Activated CD8-positive, alpha-beta memory T cell treated with anti-CD3 and anti-CD28 coated beads, Interleukin-2, amount 50 U/mL, for 4 hours (primary cell): Measurements from ENCODE around the gene PCDHGA1.
A peak's percentile ranks its signal among the peaks of the same experiment; 100 is the strongest.
"Not testable (repeated sequence)": the region's sequence is repeated elsewhere in the genome, so short reads cannot be mapped to it uniquely, and the experiment has no call there.

Experiments used
- DNase-seq: peaks from one replicate; pipeline ENCODE4 v3.0.0-alpha.2; 2020

Gene PCDHGA1

DNA sequence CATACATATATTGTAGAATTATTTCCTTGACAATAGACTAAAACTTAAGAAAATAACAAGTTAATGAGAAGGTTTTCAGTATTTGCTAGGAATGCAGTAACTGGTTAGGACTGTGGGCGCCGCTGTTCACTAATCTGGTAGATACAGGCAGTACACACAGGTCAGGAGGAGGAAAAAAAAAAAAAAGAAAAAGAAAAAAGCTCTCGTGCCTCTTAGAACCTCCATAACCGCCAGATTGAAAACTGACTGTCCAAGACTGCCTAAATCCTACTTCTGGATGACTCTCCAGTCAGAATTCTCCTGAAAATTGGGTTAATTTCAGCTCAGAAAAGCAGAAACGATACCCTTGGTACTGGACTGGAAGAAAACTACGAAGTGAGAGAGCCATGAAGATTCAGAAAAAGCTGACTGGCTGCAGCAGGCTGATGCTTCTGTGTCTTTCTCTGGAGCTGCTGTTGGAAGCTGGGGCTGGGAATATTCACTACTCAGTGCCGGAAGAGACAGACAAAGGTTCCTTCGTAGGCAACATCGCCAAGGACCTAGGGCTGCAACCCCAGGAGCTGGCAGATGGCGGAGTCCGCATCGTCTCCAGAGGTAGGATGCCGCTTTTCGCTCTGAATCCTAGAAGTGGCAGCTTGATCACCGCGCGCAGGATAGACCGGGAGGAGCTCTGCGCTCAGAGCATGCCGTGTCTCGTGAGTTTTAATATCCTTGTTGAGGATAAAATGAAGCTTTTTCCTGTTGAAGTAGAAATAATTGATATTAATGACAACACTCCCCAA lies at the start of gene PCDHGA1:
Gene PCDHGA1 (plus strand): TSS at position 216 of the 782 bp plus-strand sequence.
- DNase-seq = no peak

DNA sequence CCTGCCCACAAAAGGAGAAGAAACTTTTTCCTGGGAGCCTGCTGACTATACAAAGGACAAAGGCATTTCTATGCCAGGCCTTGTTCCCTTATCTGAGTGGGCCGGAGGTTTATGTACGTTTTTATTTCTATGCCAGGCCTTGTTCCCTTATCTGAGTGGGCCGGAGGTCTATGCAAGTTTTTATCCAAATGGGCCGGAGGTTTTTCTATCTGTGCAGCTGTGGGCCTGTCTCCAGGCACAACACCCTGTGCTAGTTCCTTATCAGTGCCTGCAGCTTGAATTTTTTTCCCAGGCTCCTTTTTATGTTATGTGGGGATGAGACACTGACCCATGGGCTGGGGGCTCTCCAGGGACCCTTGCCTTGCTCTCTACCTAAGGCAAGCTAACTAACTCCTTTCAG lies 31.9 kb upstream of the PCDHGA1 start:
- no peak for DNase-seq

DNA sequence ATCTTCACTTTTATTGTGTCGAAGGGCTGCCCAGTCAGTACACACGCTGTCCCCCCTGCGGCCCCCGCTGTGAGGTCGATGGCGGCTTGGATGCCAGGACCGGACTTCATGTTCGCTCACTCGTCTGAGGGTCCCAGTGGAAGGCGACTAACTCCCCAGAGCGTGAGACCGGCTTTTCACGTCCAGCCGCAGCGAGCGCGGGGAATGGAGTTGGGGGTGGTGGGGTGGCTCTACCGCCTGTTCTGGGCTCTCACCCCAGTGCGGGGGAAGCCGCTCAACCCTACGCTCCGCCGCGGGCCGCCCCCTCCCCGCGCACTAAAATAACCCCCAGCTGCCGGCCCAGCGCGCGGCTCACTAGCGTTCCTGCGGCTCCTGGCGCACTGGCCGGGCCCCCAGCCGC lies 26.6 kb upstream of the PCDHGA1 start, which contains the start of gene SLC25A2:
Gene SLC25A2 (minus strand): TSS at position 294 of the 400 bp plus-strand sequence. CDS start 184 bp downstream, at position 110.
- DNase-seq = no peak

DNA sequence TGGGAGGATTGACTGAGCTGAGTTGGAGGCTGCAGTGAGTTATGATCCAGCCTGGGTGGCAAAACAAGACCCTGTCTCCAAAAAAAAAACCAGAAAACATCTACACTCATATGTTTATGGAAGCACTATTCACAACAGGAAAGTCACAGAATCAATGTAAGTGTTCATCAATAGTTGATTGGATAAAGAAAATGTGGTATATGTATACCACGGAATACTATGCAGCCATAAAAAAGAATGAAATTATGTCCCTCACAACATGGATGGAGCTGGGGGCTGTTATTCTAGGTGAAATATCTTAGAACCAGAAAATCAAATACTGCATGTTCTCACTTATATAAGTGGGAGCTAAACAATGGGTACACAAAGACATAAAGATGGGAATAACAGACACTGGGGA lies 23.7 kb upstream of the PCDHGA1 start:
- DNase-seq = no peak

DNA sequence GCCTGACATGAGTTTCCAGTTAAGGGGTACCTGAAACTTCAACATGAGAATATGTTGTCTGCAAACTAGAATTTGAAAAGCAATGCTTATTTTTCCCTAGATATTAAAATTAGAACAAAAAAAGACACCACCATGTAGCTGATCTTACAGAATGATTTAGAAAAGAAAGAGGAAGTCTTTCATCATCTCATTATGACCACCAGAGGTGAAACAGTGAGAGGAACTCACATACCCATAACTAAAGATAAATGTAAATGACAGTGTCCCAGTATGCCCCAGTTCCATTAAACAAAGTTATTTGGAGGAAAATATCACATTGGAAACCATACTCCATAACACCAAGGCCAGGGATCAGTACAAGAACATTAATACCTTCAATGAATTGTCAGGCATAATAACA lies 16.6 kb upstream of the PCDHGA1 start:
- DNase-seq = no peak

DNA sequence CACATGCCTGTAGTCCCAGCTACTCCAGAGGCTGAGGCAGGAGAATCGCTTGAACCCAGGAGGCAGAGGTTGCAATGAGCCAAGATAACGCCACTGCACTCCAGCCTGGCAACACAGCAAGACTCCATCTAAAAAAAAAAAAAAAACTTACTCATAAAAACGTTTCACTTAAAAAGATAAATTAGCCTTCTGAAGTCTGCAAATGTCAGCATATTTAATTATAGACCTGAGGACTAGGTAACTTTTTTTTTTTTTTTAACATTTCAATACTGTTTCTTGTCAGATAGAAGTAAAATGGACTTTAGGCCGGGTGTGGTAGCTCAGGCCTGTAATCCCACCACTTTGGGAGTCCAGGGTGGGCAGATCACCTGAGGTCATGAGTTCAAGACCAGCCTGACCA lies 13.4 kb upstream of the PCDHGA1 start:
- not testable (repeated sequence) for DNase-seq

DNA sequence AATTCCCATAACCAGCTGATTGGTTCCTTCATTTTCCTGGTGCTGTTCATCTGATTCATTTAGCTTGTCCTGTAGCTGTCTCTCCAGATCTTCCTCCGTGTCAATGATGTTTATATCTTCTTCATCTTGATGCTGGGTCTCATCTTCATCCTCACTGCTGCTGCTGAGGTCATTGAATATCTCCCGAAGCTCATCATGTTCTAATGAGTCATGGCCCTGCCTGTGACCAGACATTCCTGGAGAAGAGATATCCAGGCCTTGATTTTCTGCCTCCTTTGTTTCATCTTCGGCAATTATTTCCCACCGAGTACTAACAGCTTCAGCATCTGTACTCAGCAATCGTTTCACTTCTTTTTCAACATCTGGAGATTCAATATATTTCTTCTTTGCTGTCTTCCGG lies 11.1 kb upstream of the PCDHGA1 start:
- DNase-seq = no peak

DNA sequence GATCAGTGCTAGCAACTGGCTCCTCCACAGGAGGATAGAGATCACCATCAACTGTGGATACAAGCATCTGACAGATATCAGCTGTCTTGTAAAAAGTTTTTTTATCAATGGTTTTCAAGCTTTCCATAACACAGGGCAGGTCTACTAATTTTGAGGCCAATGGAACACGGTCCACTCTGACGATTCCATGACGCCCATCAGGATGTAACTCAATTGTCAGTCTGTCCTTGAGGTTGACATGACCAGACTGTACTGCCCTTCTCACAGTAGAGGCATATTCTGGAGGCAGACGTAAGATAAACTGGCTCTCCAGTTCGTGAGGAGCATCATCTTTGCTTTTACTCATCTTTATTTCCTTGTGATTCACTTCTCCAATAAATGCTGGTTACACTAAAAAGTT lies 10.6 kb upstream of the PCDHGA1 start:
- no peak for DNase-seq

DNA sequence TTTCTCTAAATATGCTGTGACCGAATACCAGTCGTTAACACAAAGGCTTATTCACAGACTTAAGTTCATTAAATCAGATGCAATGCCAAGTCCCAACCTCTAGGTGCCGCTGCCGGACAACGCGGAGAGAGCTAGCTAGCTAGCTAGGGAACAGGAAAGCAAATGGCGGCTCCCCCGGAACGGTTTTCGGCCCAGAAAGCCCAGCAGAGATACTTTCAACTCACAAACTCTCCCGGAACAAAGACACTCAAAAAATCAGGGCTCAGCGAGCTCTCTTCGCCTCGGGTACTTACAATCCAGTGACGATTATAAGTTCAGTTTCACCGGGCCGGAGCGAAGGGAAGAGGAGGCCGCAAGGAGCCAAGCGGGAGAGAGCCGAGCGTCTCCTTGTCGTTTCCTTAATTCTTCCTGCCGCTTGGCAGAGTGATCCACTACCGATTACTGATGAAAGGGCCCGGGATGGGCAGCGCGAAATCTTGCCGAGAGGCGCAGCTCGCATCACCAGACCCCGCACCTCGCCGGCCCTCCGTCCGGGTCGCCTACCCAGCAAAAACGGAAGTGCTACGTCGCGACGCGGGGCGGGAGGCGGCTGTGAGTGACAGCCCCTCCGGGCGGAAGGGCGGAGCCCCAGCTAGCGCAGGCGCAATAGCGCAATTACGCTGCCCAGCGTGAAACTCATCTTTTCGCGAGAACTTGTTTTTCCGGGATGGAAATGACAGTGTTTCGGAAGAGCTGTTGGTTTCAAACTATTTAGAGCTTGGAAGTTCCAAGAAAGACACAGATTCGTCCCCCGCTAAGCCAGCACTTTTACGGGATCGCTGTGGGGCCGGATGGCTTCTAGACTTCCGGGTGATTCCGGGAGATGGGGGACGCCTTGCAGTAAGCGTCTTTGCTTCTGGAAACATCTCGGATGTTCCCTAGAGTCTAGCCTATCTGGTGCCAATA lies 9.8 kb upstream of the PCDHGA1 start, which contains the start of gene TAF7:
Gene TAF7 (minus strand): TSS at position 560 of the 945 bp plus-strand sequence. CDS start 740 bp downstream, outside the sequence.
- DNase-seq = peak; percentile 91

DNA sequence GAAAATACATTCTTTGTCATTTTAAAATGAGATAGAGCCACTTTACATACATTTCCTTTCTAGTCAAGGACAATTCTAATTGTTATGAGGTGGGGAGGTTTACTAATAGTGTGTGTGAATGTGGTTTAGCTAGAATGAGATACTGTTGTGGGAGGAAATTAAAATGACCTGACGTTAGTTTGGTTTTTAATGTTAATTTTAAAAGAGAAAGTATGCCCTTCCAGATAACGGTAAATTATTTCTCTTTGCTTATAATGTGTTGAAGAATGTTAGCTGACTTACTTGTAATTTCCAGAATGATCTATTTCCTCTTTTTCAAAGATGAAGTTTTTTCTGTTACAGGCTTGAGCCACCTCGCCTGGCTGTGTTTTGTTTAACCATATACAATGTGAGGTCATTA lies 8.1 kb upstream of the PCDHGA1 start:
- DNase-seq = no peak

DNA sequence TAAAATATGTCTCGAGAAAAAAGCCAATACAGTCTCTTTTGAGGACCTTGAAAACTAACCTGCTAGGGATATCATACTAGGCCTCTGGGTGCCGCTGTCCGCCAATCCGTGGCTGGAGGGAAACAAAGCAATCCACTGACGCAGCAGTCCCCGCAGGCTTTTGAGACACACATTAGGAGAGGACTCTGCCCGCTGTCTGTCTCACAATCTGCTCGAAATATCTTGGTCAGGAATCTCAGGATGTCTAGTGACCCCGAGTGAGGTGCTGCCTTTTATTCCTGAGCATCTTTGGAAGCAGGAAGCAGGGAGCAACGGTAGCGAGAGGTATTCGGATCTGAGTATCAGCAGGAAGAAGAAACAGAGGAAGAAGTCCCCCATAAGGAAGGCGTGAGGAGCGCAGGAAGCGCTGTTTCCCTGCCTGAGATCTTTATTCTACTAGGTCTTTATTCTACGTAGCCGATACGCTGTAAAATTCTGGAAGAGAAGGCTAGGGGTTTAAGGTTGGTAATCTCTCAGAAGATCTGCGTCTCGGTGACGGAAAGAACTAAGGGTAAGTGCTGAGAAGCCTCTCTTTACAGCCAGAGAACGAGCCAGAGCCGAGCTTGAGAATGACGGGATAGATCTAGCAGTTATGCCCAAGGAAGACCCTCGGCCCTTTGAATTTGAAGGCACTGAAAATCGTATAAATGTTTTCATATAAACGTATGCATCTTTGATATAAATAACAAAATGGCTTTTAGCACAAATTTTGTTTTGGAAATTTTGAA lies 4.0 kb upstream of the PCDHGA1 start:
- DNase-seq = peak; percentile 66

DNA sequence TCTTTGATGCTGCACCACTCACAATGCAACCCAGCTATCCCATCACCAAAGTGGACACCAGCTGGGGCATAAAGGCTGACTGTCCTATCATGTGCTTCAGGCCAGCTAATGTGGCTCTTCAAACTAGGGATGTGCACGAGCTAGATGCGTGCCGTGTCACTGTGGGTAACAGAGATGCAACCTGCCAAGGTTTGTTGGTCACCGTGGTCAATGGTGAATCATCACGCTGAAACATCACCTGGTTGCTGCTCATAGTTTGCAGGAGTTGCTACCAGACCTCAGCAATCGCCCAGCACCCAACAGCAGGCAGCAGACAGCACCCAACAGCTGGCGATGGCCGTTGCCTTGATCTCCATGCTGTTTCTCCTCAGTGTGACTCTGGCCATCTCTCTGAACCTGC lies 2.1 kb upstream of the PCDHGA1 start:
- DNase-seq = no peak

DNA sequence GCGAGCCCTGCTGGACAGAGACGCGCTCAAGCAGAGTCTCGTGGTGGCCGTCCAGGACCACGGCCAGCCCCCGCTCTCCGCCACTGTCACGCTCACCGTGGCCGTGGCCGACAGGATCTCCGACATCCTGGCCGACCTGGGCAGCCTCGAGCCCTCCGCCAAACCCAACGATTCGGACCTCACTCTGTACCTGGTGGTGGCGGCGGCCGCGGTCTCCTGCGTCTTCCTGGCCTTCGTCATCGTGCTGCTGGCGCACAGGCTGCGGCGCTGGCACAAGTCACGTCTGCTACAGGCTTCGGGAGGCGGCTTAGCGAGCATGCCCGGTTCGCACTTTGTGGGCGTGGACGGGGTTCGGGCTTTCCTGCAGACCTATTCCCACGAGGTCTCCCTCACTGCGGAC lies 2.3 kb downstream of the PCDHGA1 start:
- not testable (repeated sequence) for DNase-seq

DNA sequence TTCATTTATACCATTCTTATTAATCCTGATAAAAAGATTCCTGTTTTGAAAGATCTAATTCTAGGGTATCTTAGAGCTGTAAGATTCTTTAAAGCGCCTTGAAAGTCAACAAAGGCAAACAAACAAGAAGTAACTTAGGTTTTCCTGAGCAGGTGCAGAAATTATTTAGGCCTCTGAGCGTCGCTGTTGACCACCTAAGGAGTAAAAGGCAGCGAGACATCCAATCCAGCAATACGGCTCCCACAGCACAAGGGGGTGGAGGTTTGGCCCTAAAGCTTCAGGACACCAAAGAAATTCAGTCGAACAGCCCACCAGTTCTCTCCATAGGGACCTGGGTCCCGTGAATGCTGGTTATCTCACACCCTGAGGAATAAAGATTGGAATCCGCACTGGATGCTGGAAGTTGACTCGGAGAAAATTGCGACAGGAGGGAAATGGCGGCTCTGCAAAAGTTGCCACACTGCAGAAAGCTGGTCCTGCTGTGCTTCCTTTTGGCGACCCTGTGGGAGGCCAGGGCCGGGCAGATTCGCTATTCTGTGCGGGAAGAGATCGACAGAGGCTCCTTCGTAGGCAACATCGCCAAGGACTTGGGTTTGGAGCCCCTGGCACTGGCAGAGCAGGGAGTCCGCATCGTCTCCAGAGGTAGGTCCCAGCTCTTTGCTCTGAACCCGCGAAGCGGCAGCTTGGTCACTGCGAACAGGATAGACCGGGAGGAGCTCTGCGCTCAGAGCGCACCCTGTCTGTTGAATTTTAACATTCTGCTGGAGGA lies 8.4 kb downstream of the PCDHGA1 start, which contains the start of gene PCDHGA2:
Gene PCDHGA2 (plus strand): TSS at position 223 of the 769 bp plus-strand sequence.
- no peak for DNase-seq

DNA sequence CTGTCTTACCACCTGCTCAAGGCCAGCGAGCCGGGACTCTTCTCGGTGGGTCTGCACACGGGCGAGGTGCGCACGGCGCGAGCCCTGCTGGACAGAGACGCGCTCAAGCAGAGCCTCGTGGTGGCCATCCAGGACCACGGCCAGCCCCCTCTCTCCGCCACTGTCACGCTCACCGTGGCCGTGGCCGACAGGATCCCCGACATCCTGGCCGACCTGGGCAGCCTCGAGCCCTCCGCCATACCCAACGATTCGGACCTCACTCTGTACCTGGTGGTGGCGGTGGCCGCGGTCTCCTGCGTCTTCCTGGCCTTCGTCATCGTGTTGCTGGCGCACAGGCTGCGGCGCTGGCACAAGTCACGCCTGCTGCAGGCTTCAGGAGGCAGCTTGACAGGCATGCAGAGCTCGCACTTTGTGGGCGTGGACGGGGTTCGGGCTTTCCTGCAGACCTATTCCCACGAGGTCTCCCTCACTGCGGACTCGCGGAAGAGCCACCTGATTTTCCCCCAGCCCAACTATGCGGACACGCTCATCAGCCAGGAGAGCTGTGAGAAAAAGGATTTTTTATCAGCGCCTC lies 10.6 kb downstream of the PCDHGA1 start:
- not testable (repeated sequence) for DNase-seq

DNA sequence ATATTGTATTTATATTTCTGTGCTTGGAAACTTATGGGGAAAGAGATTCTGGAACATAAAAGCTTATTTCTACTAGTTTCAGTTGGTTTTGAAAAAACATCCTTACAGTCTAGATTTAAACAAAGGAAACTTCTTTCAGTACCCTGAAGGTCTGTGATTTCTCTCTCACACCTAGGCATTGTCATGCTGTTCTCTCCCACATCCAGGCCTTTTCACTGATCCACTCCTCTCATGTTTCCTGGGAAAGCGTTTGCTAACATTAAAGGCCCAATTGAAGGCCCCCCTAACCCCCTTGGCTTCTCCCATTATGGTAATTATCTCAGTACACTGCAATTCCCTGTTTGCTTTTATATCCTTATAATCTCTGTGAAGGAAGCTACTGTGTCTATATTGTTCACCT lies 12.5 kb downstream of the PCDHGA1 start:
- no peak for DNase-seq

DNA sequence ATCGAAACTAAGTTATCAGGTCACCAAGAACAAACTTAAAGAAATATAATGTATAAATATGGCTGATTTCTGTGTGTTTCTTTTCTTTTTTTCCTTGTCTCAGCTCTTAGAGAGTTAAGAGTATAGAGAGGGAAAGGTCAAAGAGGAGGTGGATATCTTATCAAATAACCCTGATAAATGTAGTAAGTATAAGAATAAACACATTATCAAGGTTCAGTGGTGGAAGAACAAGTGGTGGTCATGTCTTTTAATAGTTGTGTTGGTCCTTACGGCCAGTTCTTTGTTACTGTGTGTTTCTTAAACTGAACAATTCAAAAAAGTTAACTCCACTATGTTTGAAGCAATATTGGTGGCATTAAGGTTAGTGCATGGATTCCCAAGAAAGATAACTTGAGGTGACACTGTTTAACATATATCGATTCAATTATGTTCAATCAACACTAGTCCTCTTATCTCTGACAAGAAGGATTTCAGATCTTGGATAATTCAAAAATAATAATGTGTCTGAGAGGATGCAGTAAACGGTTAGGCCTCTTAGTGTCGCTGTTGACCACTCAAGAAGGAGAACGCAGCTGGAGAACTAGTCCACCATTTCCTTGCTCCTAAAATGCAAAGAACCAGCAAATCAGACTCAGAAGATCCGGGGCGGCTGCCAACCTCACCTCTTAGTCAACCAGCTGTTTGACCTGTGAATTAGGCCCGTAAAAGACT lies 13.1 kb downstream of the PCDHGA1 start, which contains the start of gene PCDHGA3:
Gene PCDHGA3 (plus strand): TSS at position 588 of the 711 bp plus-strand sequence. CDS start 205 bp downstream, outside the sequence.
- DNase-seq = no peak

DNA sequence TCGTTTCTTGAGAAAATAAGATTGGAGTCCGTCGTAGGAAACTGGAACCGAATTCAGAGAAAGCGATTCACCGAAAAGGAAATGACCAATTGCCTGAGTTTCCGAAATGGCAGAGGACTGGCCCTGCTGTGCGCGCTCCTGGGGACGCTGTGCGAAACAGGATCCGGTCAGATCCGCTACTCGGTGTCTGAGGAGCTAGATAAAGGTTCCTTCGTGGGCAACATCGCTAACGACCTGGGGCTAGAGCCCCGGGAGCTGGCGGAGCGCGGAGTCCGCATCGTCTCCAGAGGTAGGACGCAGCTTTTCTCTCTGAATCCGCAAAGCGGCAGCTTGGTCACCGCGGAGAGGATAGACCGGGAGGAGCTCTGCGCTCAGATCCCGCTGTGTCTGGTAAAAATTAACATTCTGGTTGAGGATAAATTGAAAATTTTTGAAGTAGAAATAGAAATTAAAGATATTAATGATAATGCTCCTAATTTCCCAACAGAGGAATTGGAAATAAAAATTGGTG lies 13.7 kb downstream of the PCDHGA1 start:
- DNase-seq = no peak

DNA sequence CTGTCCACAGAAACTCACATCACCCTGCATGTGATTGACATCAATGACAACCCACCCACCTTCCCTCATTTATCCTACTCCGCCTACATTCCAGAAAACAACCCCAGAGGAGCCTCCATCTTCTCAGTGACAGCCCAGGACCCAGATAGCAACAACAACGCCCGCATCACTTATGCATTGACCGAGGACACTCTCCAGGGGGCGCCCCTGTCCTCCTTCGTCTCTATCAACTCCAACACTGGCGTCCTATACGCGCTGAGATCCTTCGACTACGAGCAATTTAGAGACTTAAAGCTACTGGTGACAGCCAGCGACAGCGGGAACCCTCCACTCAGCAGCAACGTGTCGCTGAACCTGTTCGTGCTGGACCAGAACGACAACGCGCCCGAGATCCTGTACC lies 15.0 kb downstream of the PCDHGA1 start:
- no peak for DNase-seq

DNA sequence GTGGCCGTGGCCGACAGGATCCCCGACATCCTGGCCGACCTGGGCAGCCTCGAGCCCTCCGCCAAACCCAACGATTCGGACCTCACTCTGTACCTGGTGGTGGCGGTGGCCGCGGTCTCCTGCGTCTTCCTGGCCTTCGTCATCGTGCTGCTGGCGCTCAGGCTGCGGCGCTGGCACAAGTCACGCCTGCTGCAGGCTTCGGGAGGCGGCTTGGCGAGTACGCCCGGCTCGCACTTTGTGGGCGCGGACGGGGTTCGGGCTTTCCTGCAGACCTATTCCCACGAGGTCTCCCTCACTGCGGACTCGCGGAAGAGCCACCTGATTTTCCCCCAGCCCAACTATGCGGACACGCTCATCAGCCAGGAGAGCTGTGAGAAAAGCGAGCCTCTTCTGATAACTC lies 15.7 kb downstream of the PCDHGA1 start:
- DNase-seq = not testable (repeated sequence)
